ENCODE results near the gene NUDC. TPM values are rescaled to one million over a fixed set of nuclear protein-coding genes. Genes with fewer than 3 reads are reported as not detected.
"Not testable (repeated sequence)": the region's sequence is repeated elsewhere in the genome, so short reads cannot be mapped to it uniquely, and the experiment has no call there.

Gene NUDC
- total RNA-seq, 2 experiments from 2014 or later = 65.7 to 106 TPM

- TF ChIP-seq EZH2phosphoT487 (IDR thresholded peaks at IDR 0.05; ENCODE audit: borderline replicate concordance, low read depth, low read length) = no peak
- no peak for TF ChIP-seq CTCF (conservative IDR thresholded peaks at IDR 0.05; ENCODE audit: low read length)
- peaks cover 64% of the 10 kb centered on the region for H3K36me3 ChIP-seq (ENCODE audit: insufficient read depth, low read length)
Observed at GRCh38 chr1:26877326-26877725, 44.2 kb upstream of the NUDC start.

GRCh38 chr1:26879793-26880192 is 41.8 kb upstream of the NUDC start:
- H3K27ac ChIP-seq (ENCODE audit: low read depth, low read length, poor library complexity, severe bottlenecking) = no peak overlapping the region
- H3K9me3 ChIP-seq (ENCODE audit: low read length) = no peaks in the 10 kb centered on the region
- H3K79me2 ChIP-seq (ENCODE audit: insufficient read depth, low read depth, low read length) = no peaks in the 10 kb centered on the region
- ChIA-PET POLR2A (interaction anchor here (1.2 kb wide), 1 partner anchor 10 kb away, joined by 3 read pairs; no protein-coding TSS in a partner anchor), CTCF (ENCODE audit: unreplicated experiment) (no interaction called here)
- H2AFZ ChIP-seq (ENCODE audit: low read length) = no peak overlapping the region
- intact Hi-C loops (cut with micrococcal nuclease; ENCODE audit: unreplicated experiment) = loop anchor here (5.0 kb wide), 1 partner anchor 277 kb away; no protein-coding TSS in a partner anchor
- H3K4me1 ChIP-seq (ENCODE audit: insufficient read depth, low read length, poor library complexity, severe bottlenecking) = peaks cover 10% of the 10 kb centered on the region
- peaks cover 83% of the 10 kb centered on the region for H3K36me3 ChIP-seq (ENCODE audit: insufficient read depth, low read length)
- no peaks in the 10 kb centered on the region for H4K20me1 ChIP-seq (ENCODE audit: insufficient read depth, low read length)
- H3K4me2 ChIP-seq (ENCODE audit: low read length) = no peak overlapping the region
- H3K9me2 ChIP-seq (ENCODE audit: insufficient read depth, low read length) = no peaks in the 10 kb centered on the region
- no peak overlapping the region for H3K4me3 ChIP-seq (ENCODE audit: low read depth, low read length, poor library complexity, severe bottlenecking)
- TF ChIP-seq EZH2phosphoT487 (IDR thresholded peaks at IDR 0.05; ENCODE audit: borderline replicate concordance, low read depth, low read length) (no peak), CTCF (conservative IDR thresholded peaks at IDR 0.05; ENCODE audit: low read length) (no peak)
- no peak for DNase-seq (ENCODE audit: low spot score)
- BruUV-seq (replicated peaks) = no TSS peak

More at GRCh38 chr1:26877326-26877725, 44.2 kb upstream of the NUDC start:
- Histone ChIP-seq H3K9me3 (ENCODE audit: low read length) (no peaks in the 10 kb centered on the region), H4K20me1 (ENCODE audit: insufficient read depth, low read length) (no peaks in the 10 kb centered on the region), H2AFZ (ENCODE audit: low read length) (no peak overlapping the region), H3K27ac (ENCODE audit: low read depth, low read length, poor library complexity, severe bottlenecking) (peak overlapping the region; percentile 12), H3K4me2 (ENCODE audit: low read length) (peak overlapping the region; percentile 49), H3K79me2 (ENCODE audit: insufficient read depth, low read depth, low read length) (no peaks in the 10 kb centered on the region), H3K9me2 (ENCODE audit: insufficient read depth, low read length) (no peaks in the 10 kb centered on the region), H3K4me1 (ENCODE audit: insufficient read depth, low read length, poor library complexity, severe bottlenecking) (peaks cover 10% of the 10 kb centered on the region), H3K4me3 (ENCODE audit: low read depth, low read length, poor library complexity, severe bottlenecking) (no peak overlapping the region)
- ChIA-PET CTCF (ENCODE audit: unreplicated experiment) (no interaction called here), POLR2A (interaction anchor here (1.0 to 1.3 kb wide), 2 partner anchors 14 to 18 kb away, joined by 4 read pairs; no protein-coding TSS in a partner anchor)
- no peak for DNase-seq (ENCODE audit: low spot score)
- intact Hi-C loops (cut with micrococcal nuclease; ENCODE audit: unreplicated experiment) = loop anchor here (5.0 kb wide), 1 partner anchor 275 kb away; no protein-coding TSS in a partner anchor
- BruUV-seq (replicated peaks) = TSS peak; percentile 49

- Histone ChIP-seq H3K4me1 (ENCODE audit: insufficient read depth, low read length, poor library complexity, severe bottlenecking) (peaks cover 10% of the 10 kb centered on the region), H3K36me3 (ENCODE audit: insufficient read depth, low read length) (peaks cover 85% of the 10 kb centered on the region)
- DNase-seq (ENCODE audit: low spot score); H4K20me1 ChIP-seq (ENCODE audit: insufficient read depth, low read length); H3K4me2 ChIP-seq (ENCODE audit: low read length); H3K27ac ChIP-seq (ENCODE audit: low read depth, low read length, poor library complexity, severe bottlenecking); H3K9me2 ChIP-seq (ENCODE audit: insufficient read depth, low read length); intact Hi-C loops (cut with micrococcal nuclease; ENCODE audit: unreplicated experiment); H2AFZ ChIP-seq (ENCODE audit: low read length); H3K79me2 ChIP-seq (ENCODE audit: insufficient read depth, low read depth, low read length); H3K4me3 ChIP-seq (ENCODE audit: low read depth, low read length, poor library complexity, severe bottlenecking); H3K9me3 ChIP-seq (ENCODE audit: low read length); BruUV-seq (replicated peaks): not testable (repeated sequence)
- ChIA-PET CTCF (ENCODE audit: unreplicated experiment) (interaction anchor here (0.6 to 1.1 kb wide), 2 partner anchors 277 to 279 kb away, joined by 3 to 4 read pairs; no protein-coding TSS in a partner anchor), POLR2A (interaction anchor here (0.9 to 1.2 kb wide), 2 partner anchors 9 to 14 kb away, joined by 3 read pairs; partner anchors contain the start of gene GPN2)
Observed at GRCh38 chr1:26881611-26882010, 39.9 kb upstream of the NUDC start.

All from OCI-LY7 (cell line).